ENCODE results near the gene HIVEP3. TPM values are rescaled to one million over a fixed set of nuclear protein-coding genes. Genes with fewer than 3 reads are reported as not detected.

Gene HIVEP3
- total and polyA plus RNA-seq, 2 experiments from 2014 or later: 0.57 to 5.9 TPM

GRCh38 chr1:41726292-41726691 lies 192.4 kb downstream of the HIVEP3 start:
- H3K4me3 ChIP-seq: no peak overlapping the region
- no peaks in the 10 kb centered on the region for H3K9me2 ChIP-seq (replicated peaks; ENCODE audit: insufficient read depth)
- H2AFZ ChIP-seq: no peak overlapping the region
- H3K36me3 ChIP-seq (replicated peaks; ENCODE audit: insufficient read depth, low read depth): no peaks in the 10 kb centered on the region
- H3K9me3 ChIP-seq (ENCODE audit: low read depth): no peaks in the 10 kb centered on the region
- no peak for DNase-seq (ENCODE audit: low spot score)
- H3K79me2 ChIP-seq: no peaks in the 10 kb centered on the region
- H3K27me3 ChIP-seq: no peaks in the 10 kb centered on the region
- H4K20me1 ChIP-seq (ENCODE audit: insufficient read depth, poor library complexity, severe bottlenecking): no peaks in the 10 kb centered on the region
- H3K4me2 ChIP-seq: no peak overlapping the region
- WGBS (ENCODE audit: low lambda C conversion rate, missing lambda C conversion rate): 85% methylated on average over 4 of the region's 4 CpGs
- H3K27ac ChIP-seq: no peak overlapping the region
- H3K4me1 ChIP-seq (ENCODE audit: insufficient read depth): peaks cover 3% of the 10 kb centered on the region
- TF ChIP-seq EZH2 (IDR thresholded peaks at IDR 0.05; ENCODE audit: borderline replicate concordance): no peak
- no peak for TF ChIP-seq EZH2phosphoT487 (IDR thresholded peaks at IDR 0.05; ENCODE audit: low read depth, severe bottlenecking, unreplicated experiment)
- no peak for TF ChIP-seq CTCF (IDR thresholded peaks at IDR 0.05; ENCODE audit: poor library complexity)

- Histone ChIP-seq H3K9me3 (ENCODE audit: low read depth) (no peaks in the 10 kb centered on the region), H3K27ac (no peak overlapping the region), H3K4me1 (ENCODE audit: insufficient read depth) (peaks cover 3% of the 10 kb centered on the region), H3K4me3 (no peak overlapping the region), H3K9me2 (replicated peaks; ENCODE audit: insufficient read depth) (no peaks in the 10 kb centered on the region), H3K79me2 (no peaks in the 10 kb centered on the region), H4K20me1 (ENCODE audit: insufficient read depth, poor library complexity, severe bottlenecking) (no peaks in the 10 kb centered on the region), H3K27me3 (no peaks in the 10 kb centered on the region), H2AFZ (no peak overlapping the region), H3K36me3 (replicated peaks; ENCODE audit: insufficient read depth, low read depth) (no peaks in the 10 kb centered on the region), H3K4me2 (no peak overlapping the region)
- 100% methylated on average over 3 of the region's 3 CpGs for WGBS (ENCODE audit: low lambda C conversion rate, missing lambda C conversion rate)
- DNase-seq (ENCODE audit: low spot score): no peak
- TF ChIP-seq EZH2phosphoT487 (IDR thresholded peaks at IDR 0.05; ENCODE audit: low read depth, severe bottlenecking, unreplicated experiment): no peak
These were observed 193.8 kb downstream of the HIVEP3 start for GRCh38 chr1:41724926-41725325.

GRCh38 chr1:41724248-41724647 lies 194.5 kb downstream of the HIVEP3 start:
- Histone ChIP-seq H3K79me2 (no peaks in the 10 kb centered on the region), H4K20me1 (ENCODE audit: insufficient read depth, poor library complexity, severe bottlenecking) (no peaks in the 10 kb centered on the region), H3K4me3 (no peak overlapping the region), H3K36me3 (replicated peaks; ENCODE audit: insufficient read depth, low read depth) (no peaks in the 10 kb centered on the region), H3K4me1 (ENCODE audit: insufficient read depth) (peaks cover 3% of the 10 kb centered on the region), H2AFZ (no peak overlapping the region), H3K9me2 (replicated peaks; ENCODE audit: insufficient read depth) (no peaks in the 10 kb centered on the region), H3K4me2 (no peak overlapping the region), H3K27me3 (no peaks in the 10 kb centered on the region), H3K27ac (no peak overlapping the region), H3K9me3 (ENCODE audit: low read depth) (no peaks in the 10 kb centered on the region)
- no peak for DNase-seq (ENCODE audit: low spot score)
- 69% methylated on average over 2 of the region's 2 CpGs for WGBS (ENCODE audit: low lambda C conversion rate, missing lambda C conversion rate)
- no peak for TF ChIP-seq CTCF (IDR thresholded peaks at IDR 0.05; ENCODE audit: poor library complexity)
- TF ChIP-seq EZH2 (IDR thresholded peaks at IDR 0.05; ENCODE audit: borderline replicate concordance): no peak
- TF ChIP-seq EZH2phosphoT487 (IDR thresholded peaks at IDR 0.05; ENCODE audit: low read depth, severe bottlenecking, unreplicated experiment): no peak

DNA sequence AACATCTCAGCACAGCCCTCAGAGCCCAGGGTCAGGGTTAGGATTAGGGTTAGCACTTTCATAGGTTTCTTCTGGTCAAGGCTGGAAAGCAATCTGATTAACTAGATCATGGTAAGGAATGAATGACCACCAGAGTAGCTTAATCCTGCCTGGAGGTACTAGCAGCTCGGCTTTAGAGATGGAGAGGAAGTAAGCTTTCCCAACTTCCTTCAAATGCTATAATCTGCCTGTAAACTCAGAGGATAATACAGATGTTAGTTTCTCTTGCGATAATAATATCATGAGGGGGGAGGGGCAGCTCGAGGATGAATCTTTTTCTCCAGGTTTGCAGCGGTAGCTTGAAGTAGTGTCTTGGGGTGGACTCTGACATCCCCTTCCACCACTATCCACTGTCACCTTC lies 194.9 kb downstream of the HIVEP3 start:
- H3K9me3 ChIP-seq (ENCODE audit: low read depth): no peaks in the 10 kb centered on the region
- WGBS (ENCODE audit: low lambda C conversion rate, missing lambda C conversion rate): 73% methylated on average over 4 of the region's 4 CpGs
- H3K79me2 ChIP-seq: no peaks in the 10 kb centered on the region
- H3K4me1 ChIP-seq (ENCODE audit: insufficient read depth): peaks cover 2% of the 10 kb centered on the region
- no peak overlapping the region for H3K4me3 ChIP-seq
- no peak overlapping the region for H2AFZ ChIP-seq
- H3K4me2 ChIP-seq: no peak overlapping the region
- no peaks in the 10 kb centered on the region for H3K9me2 ChIP-seq (replicated peaks; ENCODE audit: insufficient read depth)
- no peaks in the 10 kb centered on the region for H3K27me3 ChIP-seq
- no peak overlapping the region for H3K27ac ChIP-seq
- H4K20me1 ChIP-seq (ENCODE audit: insufficient read depth, poor library complexity, severe bottlenecking): no peaks in the 10 kb centered on the region
- no peak for DNase-seq (ENCODE audit: low spot score)
- H3K36me3 ChIP-seq (replicated peaks; ENCODE audit: insufficient read depth, low read depth): no peaks in the 10 kb centered on the region
- no peak for TF ChIP-seq EZH2 (IDR thresholded peaks at IDR 0.05; ENCODE audit: borderline replicate concordance)
- no peak for TF ChIP-seq CTCF (IDR thresholded peaks at IDR 0.05; ENCODE audit: poor library complexity)
- no peak for TF ChIP-seq EZH2phosphoT487 (IDR thresholded peaks at IDR 0.05; ENCODE audit: low read depth, severe bottlenecking, unreplicated experiment)
